GM12872 (cell line): ENCODE data around the gene PRSS38.

Source experiments
- CTCF ChIP-seq: IDR thresholded peaks from 3 replicates; pipeline ENCODE4 v1.5.1; 2011; ENCODE audit warnings: low read depth, mild to moderate bottlenecking, low read length, moderate library complexity; ENCODE audit not compliant: insufficient read depth

PRSS38 gene

GRCh38 chr1:227854189-227854588, 38.7 kb downstream of the PRSS38 start:
- no peak for TF ChIP-seq CTCF

- TF ChIP-seq CTCF = no peak
Measured at GRCh38 chr1:227855687-227856086, 40.2 kb downstream of the PRSS38 start.

- TF ChIP-seq CTCF = no peak
Measured at GRCh38 chr1:227856147-227856858, 40.8 kb downstream of the PRSS38 start.

GRCh38 chr1:227864882-227865281, 49.4 kb downstream of the PRSS38 start:
- no peak for TF ChIP-seq CTCF

GRCh38 chr1:227869279-227869842, 53.9 kb downstream of the PRSS38 start:
- TF ChIP-seq CTCF = no peak

GRCh38 chr1:227869851-227870305, 54.4 kb downstream of the PRSS38 start:
- no peak for TF ChIP-seq CTCF

GRCh38 chr1:227870366-227870765, 54.9 kb downstream of the PRSS38 start:
- no peak for TF ChIP-seq CTCF
